ENCODE data around the gene P2RY4.

The P2RY4 gene

GRCh38 chrX:70260104-70260503 lies at the start of gene P2RY4:
P2RY4 (minus strand) TSS chrX:70260204; CDS start chrX:70259624, 580 bp downstream.
- POLR2A ChIA-PET = no interaction called here
- CTCF ChIA-PET = no interaction called here
- TF ChIP-seq HDGF (IDR thresholded peaks at IDR 0.05; ENCODE audit: borderline replicate concordance) (no peak), SUZ12 (IDR thresholded peaks at IDR 0.05) (no peak), CTBP1 (IDR thresholded peaks at IDR 0.05; ENCODE audit: borderline replicate concordance) (no peak), LEF1 (IDR thresholded peaks at IDR 0.05; ENCODE audit: borderline replicate concordance) (no peak), ARNT (IDR thresholded peaks at IDR 0.05) (no peak), L3MBTL2 (conservative IDR thresholded peaks at IDR 0.05) (no peak)
- DNase-seq (ENCODE audit: extremely low spot score) = no peak

DNA sequence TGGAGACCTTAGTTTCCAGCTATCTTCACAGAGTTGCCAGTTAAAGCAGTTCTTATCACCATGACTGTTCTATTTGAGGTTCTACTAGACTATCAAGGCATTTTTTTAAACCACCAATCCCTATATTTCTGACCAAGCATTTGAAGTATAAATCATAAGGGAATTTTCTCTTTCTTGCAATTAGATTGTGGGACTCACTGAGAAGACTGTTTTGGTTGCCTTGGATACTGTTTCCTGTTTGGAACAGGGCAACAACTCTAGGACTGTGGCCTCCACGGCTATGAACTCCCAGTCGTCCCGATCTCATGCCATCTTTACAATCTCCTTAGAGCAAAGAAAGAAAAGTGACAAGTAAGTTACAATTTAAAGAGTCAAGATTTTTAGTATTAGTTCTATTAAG lies 41.7 kb upstream of the P2RY4 start:
- ChIA-PET CTCF (interaction anchor here (0.7 kb wide), 1 partner anchor 133 kb away, joined by 3 read pairs; no protein-coding TSS in a partner anchor), POLR2A (interaction anchor here (1.2 kb wide), 1 partner anchor 12 kb away, joined by 3 read pairs; the partner anchor contains the start of genes KIF4A and PDZD11)
- TF ChIP-seq LEF1 (IDR thresholded peaks at IDR 0.05; ENCODE audit: borderline replicate concordance) = no peak
- TF ChIP-seq ZNF384 (IDR thresholded peaks at IDR 0.05) = no peak
- TF ChIP-seq SUZ12 (IDR thresholded peaks at IDR 0.05) = no peak
- TF ChIP-seq L3MBTL2 (conservative IDR thresholded peaks at IDR 0.05) = no peak
- TF ChIP-seq ELF4 (IDR thresholded peaks at IDR 0.05) = no peak
- no peak for TF ChIP-seq CTBP1 (IDR thresholded peaks at IDR 0.05; ENCODE audit: borderline replicate concordance)
- TF ChIP-seq SP1 (IDR thresholded peaks at IDR 0.05) = no peak
- TF ChIP-seq, protein P1, sequence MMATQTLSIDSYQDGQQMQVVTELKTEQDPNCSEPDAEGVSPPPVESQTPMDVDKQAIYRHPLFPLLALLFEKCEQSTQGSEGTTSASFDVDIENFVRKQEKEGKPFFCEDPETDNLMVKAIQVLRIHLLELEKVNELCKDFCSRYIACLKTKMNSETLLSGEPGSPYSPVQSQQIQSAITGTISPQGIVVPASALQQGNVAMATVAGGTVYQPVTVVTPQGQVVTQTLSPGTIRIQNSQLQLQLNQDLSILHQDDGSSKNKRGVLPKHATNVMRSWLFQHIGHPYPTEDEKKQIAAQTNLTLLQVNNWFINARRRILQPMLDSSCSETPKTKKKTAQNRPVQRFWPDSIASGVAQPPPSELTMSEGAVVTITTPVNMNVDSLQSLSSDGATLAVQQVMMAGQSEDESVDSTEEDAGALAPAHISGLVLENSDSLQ (IDR thresholded peaks at IDR 0.05) = no peak
- no peak for DNase-seq (ENCODE audit: extremely low spot score)

- no peak for DNase-seq (ENCODE audit: extremely low spot score)
- CTCF ChIA-PET = no interaction called here
- POLR2A ChIA-PET = no interaction called here
- no peak for TF ChIP-seq L3MBTL2 (conservative IDR thresholded peaks at IDR 0.05)
- TF ChIP-seq ARNT (IDR thresholded peaks at IDR 0.05) = no peak
- TF ChIP-seq ELF4 (IDR thresholded peaks at IDR 0.05) = no peak
- TF ChIP-seq LEF1 (IDR thresholded peaks at IDR 0.05; ENCODE audit: borderline replicate concordance) = no peak
- no peak for TF ChIP-seq TARDBP (IDR thresholded peaks at IDR 0.05)
- no peak for TF ChIP-seq NFRKB (IDR thresholded peaks at IDR 0.05)
- TF ChIP-seq FOXA1 (IDR thresholded peaks at IDR 0.05) = no peak
- no peak for TF ChIP-seq ZNF384 (IDR thresholded peaks at IDR 0.05)
- no peak for TF ChIP-seq SP1 (IDR thresholded peaks at IDR 0.05)
- TF ChIP-seq BHLHE40 (IDR thresholded peaks at IDR 0.05; ENCODE audit: borderline replicate concordance) = no peak
- TF ChIP-seq SUZ12 (IDR thresholded peaks at IDR 0.05) = no peak
- TF ChIP-seq, protein P1 (IDR thresholded peaks at IDR 0.05) = no peak
- TF ChIP-seq FOXK2 (IDR thresholded peaks at IDR 0.05) = no peak
- TF ChIP-seq HDGF (IDR thresholded peaks at IDR 0.05; ENCODE audit: borderline replicate concordance) = no peak
- TF ChIP-seq CTBP1 (IDR thresholded peaks at IDR 0.05; ENCODE audit: borderline replicate concordance) = no peak
- no peak for TF ChIP-seq FOXM1 (IDR thresholded peaks at IDR 0.05; ENCODE audit: borderline replicate concordance)
These were observed 33.6 kb upstream of the P2RY4 start for GRCh38 chrX:70293621-70294020.

DNA sequence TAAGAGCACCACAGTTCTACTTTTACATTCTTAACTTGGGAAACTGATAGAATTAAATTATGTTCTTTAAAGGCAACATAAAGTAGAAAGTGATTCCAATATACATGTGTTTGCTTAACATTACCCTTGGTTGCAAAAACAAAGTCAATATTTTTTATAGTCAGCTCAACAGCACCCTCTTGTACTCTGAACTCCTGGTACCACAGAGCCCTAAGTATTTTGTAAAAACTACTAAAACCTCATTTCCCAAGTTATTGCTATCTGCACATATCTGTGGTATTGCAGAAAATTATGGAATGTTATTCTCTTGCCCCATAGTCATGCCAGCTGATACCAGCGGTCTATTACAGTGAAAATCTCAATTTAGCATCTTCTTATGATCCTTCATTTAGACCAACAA lies 32.8 kb upstream of the P2RY4 start:
- DNase-seq (ENCODE audit: extremely low spot score) = no peak
- POLR2A ChIA-PET = no interaction called here
- CTCF ChIA-PET = no interaction called here
- TF ChIP-seq ARNT (IDR thresholded peaks at IDR 0.05) (no peak), LEF1 (IDR thresholded peaks at IDR 0.05; ENCODE audit: borderline replicate concordance) (no peak), ELF4 (IDR thresholded peaks at IDR 0.05) (no peak), HDGF (IDR thresholded peaks at IDR 0.05; ENCODE audit: borderline replicate concordance) (no peak), L3MBTL2 (conservative IDR thresholded peaks at IDR 0.05) (no peak), FOXA1 (IDR thresholded peaks at IDR 0.05) (no peak), SP1 (IDR thresholded peaks at IDR 0.05) (no peak), FOXM1 (IDR thresholded peaks at IDR 0.05; ENCODE audit: borderline replicate concordance) (no peak), BHLHE40 (IDR thresholded peaks at IDR 0.05; ENCODE audit: borderline replicate concordance) (no peak), FOXK2 (IDR thresholded peaks at IDR 0.05) (no peak)
- TF ChIP-seq, protein P1 (IDR thresholded peaks at IDR 0.05) = no peak

- peak; percentile 90 for DNase-seq (ENCODE audit: extremely low spot score)
- CTCF ChIA-PET = no interaction called here
- POLR2A ChIA-PET = interaction anchor here (0.6 to 1.9 kb wide), 12 partner anchors 10 to 668 kb away, joined by 3 to 17 read pairs (median 3); no protein-coding TSS in a partner anchor
- no peak for TF ChIP-seq SUZ12 (IDR thresholded peaks at IDR 0.05)
- TF ChIP-seq, protein P1 (IDR thresholded peaks at IDR 0.05) = no peak
- peak; percentile 85 for TF ChIP-seq FOXM1 (IDR thresholded peaks at IDR 0.05; ENCODE audit: borderline replicate concordance)
- no peak for TF ChIP-seq FOXK2 (IDR thresholded peaks at IDR 0.05)
- no peak for TF ChIP-seq CTBP1 (IDR thresholded peaks at IDR 0.05; ENCODE audit: borderline replicate concordance)
- TF ChIP-seq FOXA1 (IDR thresholded peaks at IDR 0.05) = no peak
- TF ChIP-seq ZNF384 (IDR thresholded peaks at IDR 0.05) = no peak
These were observed 30.1 kb upstream of the P2RY4 start, which contains the start of the genes KIF4A and PDZD11 for GRCh38 chrX:70289793-70290770. KIF4A (plus strand) TSS chrX:70290104; CDS start chrX:70290459, 355 bp downstream. PDZD11 (minus strand) TSS chrX:70289927; CDS start chrX:70289341, 586 bp downstream.
